Measurements from ENCODE around the gene CLCN2.

Gene CLCN2

DNA sequence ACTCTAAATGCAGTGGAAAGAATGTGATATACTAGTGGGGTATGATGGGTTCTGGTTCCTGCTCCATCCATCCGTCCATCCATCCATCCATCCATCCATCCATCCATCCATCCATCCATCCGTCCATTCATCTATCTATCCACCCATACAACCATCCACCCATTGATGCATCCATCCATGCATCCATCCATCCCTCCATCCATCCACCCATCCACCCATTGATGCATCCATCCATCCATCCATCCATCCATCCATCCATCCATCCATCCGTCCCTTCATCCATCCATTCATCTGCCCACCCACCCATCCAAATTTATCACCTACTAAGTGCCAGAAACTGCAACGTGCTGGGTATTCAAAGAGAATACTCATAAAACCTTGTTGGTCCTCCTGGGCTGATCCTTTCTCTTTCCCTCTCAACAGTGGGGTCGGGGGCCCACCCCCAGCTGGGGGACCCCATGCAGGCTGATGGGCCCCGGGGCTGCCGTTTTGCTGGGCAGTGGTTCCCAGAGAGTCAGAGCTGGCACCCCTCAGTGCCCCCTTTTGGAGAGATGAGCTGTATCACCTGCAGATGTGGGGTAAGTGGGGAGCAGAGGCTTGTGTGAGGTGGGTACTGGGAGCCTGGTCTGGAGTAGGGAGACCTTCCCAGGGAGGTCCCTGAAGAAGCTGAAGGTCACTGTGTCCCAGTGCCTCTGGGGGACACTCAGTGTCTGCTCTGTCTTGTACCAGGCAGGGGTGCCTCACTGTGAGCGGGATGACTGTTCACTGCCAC, 26.9 kb upstream of the CLCN2 start:
- Histone ChIP-seq H4K20me1 (ENCODE audit: insufficient read depth, low read length) (no peaks in the 10 kb centered on the region), H3K27me3 (replicated peaks; ENCODE audit: insufficient read depth, low read length) (peaks cover 34% of the 10 kb centered on the region), H3K9ac (ENCODE audit: low read length) (no peak overlapping the region), H3K4me1 (ENCODE audit: low read length) (no peaks in the 10 kb centered on the region), H3K27ac (ENCODE audit: low read length) (no peak overlapping the region), H3K4me3 (ENCODE audit: low read length) (no peak overlapping the region), H3K9me2 (replicated peaks; ENCODE audit: insufficient read depth, low read length) (no peaks in the 10 kb centered on the region), H3K4me2 (ENCODE audit: low read depth, low read length) (no peak overlapping the region), H3K36me3 (replicated peaks; ENCODE audit: insufficient read depth, low read length) (no peaks in the 10 kb centered on the region), H3K9me3 (replicated peaks; ENCODE audit: insufficient read depth, low read length) (no peaks in the 10 kb centered on the region), H3F3A (ENCODE audit: insufficient read depth, low read length) (no peaks in the 10 kb centered on the region), H2AFZ (ENCODE audit: low read length) (no peak overlapping the region), H3K79me2 (ENCODE audit: low read length) (no peaks in the 10 kb centered on the region)
- TF ChIP-seq EZH2 (optimal IDR thresholded peaks at IDR 0.05; ENCODE audit: low read depth, low read length), result no peak
- TF ChIP-seq EZH2phosphoT487 (IDR thresholded peaks at IDR 0.05; ENCODE audit: low read length), result no peak
- TF ChIP-seq, protein P1, sequence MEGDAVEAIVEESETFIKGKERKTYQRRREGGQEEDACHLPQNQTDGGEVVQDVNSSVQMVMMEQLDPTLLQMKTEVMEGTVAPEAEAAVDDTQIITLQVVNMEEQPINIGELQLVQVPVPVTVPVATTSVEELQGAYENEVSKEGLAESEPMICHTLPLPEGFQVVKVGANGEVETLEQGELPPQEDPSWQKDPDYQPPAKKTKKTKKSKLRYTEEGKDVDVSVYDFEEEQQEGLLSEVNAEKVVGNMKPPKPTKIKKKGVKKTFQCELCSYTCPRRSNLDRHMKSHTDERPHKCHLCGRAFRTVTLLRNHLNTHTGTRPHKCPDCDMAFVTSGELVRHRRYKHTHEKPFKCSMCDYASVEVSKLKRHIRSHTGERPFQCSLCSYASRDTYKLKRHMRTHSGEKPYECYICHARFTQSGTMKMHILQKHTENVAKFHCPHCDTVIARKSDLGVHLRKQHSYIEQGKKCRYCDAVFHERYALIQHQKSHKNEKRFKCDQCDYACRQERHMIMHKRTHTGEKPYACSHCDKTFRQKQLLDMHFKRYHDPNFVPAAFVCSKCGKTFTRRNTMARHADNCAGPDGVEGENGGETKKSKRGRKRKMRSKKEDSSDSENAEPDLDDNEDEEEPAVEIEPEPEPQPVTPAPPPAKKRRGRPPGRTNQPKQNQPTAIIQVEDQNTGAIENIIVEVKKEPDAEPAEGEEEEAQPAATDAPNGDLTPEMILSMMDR (IDR thresholded peaks at IDR 0.05; ENCODE audit: low read length), result no peak
- DNase-seq, result no peak

DNA sequence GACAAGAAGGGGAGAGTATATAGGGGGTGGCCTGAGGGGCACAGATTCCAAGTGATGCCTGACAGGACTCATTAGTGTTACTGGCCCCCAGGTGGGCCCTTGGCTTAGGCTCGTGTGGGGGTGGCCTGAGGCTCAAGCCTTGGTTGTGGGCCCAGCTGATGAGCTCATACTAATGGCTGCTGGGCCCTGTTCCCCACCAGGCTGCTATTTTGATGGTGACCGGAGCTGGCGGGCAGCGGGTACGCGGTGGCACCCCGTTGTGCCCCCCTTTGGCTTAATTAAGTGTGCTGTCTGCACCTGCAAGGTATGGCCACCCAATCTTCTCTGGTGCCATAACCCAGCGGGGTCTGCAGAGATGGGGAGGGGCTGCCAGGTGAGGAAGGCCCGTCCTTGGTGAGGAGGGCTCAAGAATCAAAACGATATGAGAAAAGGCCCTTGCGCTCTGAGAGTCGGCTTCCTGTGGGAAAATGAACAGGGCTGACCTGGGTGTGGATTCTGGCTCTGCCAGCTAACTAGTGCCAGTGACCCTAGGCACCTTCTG, 25.8 kb upstream of the CLCN2 start:
- no peaks in the 10 kb centered on the region for H3K4me1 ChIP-seq (ENCODE audit: low read length)
- no peak for DNase-seq
- H3K9ac ChIP-seq (ENCODE audit: low read length), result no peak overlapping the region
- no peak overlapping the region for H3K4me2 ChIP-seq (ENCODE audit: low read depth, low read length)
- no peaks in the 10 kb centered on the region for H4K20me1 ChIP-seq (ENCODE audit: insufficient read depth, low read length)
- H3K9me3 ChIP-seq (replicated peaks; ENCODE audit: insufficient read depth, low read length), result no peaks in the 10 kb centered on the region
- H3K79me2 ChIP-seq (ENCODE audit: low read length), result no peaks in the 10 kb centered on the region
- no peaks in the 10 kb centered on the region for H3F3A ChIP-seq (ENCODE audit: insufficient read depth, low read length)
- H3K4me3 ChIP-seq (ENCODE audit: low read length), result no peak overlapping the region
- H3K27ac ChIP-seq (ENCODE audit: low read length), result no peak overlapping the region
- peaks cover 41% of the 10 kb centered on the region for H3K27me3 ChIP-seq (replicated peaks; ENCODE audit: insufficient read depth, low read length)
- no peak for TF ChIP-seq EZH2phosphoT487 (IDR thresholded peaks at IDR 0.05; ENCODE audit: low read length)
- TF ChIP-seq, protein P1 (IDR thresholded peaks at IDR 0.05; ENCODE audit: low read length), result no peak
- no peak for TF ChIP-seq EZH2 (optimal IDR thresholded peaks at IDR 0.05; ENCODE audit: low read depth, low read length)
- H3K9me2 ChIP-seq (replicated peaks; ENCODE audit: insufficient read depth, low read length), result no peaks in the 10 kb centered on the region
- no peaks in the 10 kb centered on the region for H3K36me3 ChIP-seq (replicated peaks; ENCODE audit: insufficient read depth, low read length)
- no peak overlapping the region for H2AFZ ChIP-seq (ENCODE audit: low read length)

- Histone ChIP-seq H3K4me2 (ENCODE audit: low read depth, low read length) (no peak overlapping the region), H3K36me3 (replicated peaks; ENCODE audit: insufficient read depth, low read length) (no peaks in the 10 kb centered on the region), H3K4me1 (ENCODE audit: low read length) (no peaks in the 10 kb centered on the region), H3K27ac (ENCODE audit: low read length) (no peak overlapping the region), H2AFZ (ENCODE audit: low read length) (no peak overlapping the region), H4K20me1 (ENCODE audit: insufficient read depth, low read length) (no peaks in the 10 kb centered on the region), H3K79me2 (ENCODE audit: low read length) (no peaks in the 10 kb centered on the region), H3K9me3 (replicated peaks; ENCODE audit: insufficient read depth, low read length) (no peaks in the 10 kb centered on the region), H3K27me3 (replicated peaks; ENCODE audit: insufficient read depth, low read length) (peaks cover 52% of the 10 kb centered on the region), H3K4me3 (ENCODE audit: low read length) (no peak overlapping the region), H3K9ac (ENCODE audit: low read length) (no peak overlapping the region), H3K9me2 (replicated peaks; ENCODE audit: insufficient read depth, low read length) (no peaks in the 10 kb centered on the region), H3F3A (ENCODE audit: insufficient read depth, low read length) (no peaks in the 10 kb centered on the region)
- TF ChIP-seq EZH2phosphoT487 (IDR thresholded peaks at IDR 0.05; ENCODE audit: low read length), result no peak
- TF ChIP-seq, protein P1 (IDR thresholded peaks at IDR 0.05; ENCODE audit: low read length), result no peak
- TF ChIP-seq EZH2 (optimal IDR thresholded peaks at IDR 0.05; ENCODE audit: low read depth, low read length), result no peak
- DNase-seq, result no peak
Observed at GRCh38 chr3:184386047-184386806, 24.8 kb upstream of the CLCN2 start.
